Measurements from ENCODE around the gene CSTPP1. TPM values are rescaled to one million over a fixed set of nuclear protein-coding genes. Genes with fewer than 3 reads are reported as not detected.

The CSTPP1 gene
- total RNA-seq, 4 donors from 2014 or later = 31.8 to 42.1 (median 39.1) TPM

DNA sequence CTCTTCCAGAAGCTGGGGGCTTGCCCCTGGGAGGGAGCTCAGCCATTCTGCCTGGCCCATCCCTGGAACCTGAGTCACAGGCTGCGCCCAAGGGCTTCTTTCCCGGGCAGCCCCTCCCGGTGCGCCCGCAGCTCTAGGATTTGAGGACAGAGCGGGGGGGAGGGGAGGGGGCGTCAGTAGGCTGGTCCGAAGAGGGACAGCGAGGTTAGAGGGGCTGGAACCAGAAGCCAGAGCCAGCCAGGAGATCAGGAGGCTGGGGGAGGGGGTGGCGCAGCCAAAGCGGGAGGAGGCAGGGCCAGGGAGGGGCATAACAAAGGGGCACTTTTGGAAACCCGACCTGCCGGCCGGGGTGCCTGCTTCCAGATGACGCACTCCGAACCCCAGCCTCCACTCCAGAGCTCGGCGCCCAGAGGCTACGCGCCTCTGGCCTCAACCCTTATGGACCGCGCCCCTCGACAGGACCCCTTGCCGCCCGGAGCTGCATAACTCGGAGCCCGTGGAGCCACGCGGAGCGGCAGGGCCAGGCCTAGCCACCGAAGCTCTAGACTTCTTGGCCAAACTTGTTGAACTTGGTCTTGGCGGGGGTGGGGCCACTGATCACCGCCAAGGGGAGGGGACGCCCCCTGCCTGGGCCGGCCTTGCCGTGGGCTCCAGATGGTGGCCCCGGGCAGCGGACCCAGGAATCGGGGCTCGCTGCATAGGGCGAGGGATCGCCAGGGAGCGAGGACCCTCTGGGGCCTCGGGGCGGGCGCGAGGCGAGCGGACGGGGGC is 248.9 kb downstream of the CSTPP1 start:
- peak overlapping the region; percentile 63 to 89 (median 70) for H3K27ac ChIP-seq
- no peak for DNase-seq
- H3K9me3 ChIP-seq = no peaks in the 10 kb centered on the region
- H3K36me3 ChIP-seq = no peaks in the 10 kb centered on the region
- H3K27me3 ChIP-seq = peaks cover 0 to 6% of the 10 kb centered on the region in 2 donors
- peak overlapping the region; percentile 61 to 88 (median 77) for H3K4me3 ChIP-seq
- H3K4me1 ChIP-seq = peaks cover 6 to 47% (median 13%) of the 10 kb centered on the region in 4 donors
- TF ChIP-seq, protein P1, sequence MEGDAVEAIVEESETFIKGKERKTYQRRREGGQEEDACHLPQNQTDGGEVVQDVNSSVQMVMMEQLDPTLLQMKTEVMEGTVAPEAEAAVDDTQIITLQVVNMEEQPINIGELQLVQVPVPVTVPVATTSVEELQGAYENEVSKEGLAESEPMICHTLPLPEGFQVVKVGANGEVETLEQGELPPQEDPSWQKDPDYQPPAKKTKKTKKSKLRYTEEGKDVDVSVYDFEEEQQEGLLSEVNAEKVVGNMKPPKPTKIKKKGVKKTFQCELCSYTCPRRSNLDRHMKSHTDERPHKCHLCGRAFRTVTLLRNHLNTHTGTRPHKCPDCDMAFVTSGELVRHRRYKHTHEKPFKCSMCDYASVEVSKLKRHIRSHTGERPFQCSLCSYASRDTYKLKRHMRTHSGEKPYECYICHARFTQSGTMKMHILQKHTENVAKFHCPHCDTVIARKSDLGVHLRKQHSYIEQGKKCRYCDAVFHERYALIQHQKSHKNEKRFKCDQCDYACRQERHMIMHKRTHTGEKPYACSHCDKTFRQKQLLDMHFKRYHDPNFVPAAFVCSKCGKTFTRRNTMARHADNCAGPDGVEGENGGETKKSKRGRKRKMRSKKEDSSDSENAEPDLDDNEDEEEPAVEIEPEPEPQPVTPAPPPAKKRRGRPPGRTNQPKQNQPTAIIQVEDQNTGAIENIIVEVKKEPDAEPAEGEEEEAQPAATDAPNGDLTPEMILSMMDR (IDR thresholded peaks at IDR 0.05) = no peak
- TF ChIP-seq POLR2A (IDR thresholded peaks at IDR 0.05) = no peak

DNA sequence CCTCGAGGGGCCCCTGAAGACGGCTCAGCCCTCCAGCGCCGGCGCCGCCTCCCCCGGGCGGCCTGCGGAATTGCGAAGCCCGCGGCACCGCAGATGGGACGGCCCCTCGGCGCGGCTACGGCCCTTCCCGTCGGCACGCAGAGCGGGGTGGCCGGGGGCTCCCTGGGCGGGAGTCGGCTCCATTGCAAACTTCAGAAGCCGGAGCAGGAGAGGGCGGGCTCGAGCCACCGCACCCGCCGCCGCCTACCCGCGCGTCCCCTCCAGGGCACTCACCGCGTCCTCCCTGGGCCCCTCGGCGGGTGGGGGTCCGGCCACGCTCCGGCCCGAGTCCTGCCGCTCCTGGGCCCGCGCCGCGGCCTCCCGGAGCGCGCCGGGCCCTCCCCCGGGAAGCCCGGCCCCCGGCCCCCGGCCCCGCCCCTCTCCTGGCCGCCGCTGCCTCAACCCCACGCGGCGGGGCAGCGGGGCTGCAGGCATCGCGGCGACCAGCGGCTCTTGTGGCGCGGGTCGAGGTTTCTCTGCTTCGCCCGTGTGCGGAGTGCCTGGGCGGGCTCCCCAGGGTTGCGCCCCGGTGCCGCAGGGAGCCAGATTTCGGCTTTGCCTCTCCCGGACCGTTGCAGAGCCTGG is 249.6 kb downstream of the CSTPP1 start, which contains the start of gene PACSIN3:
Gene PACSIN3 (minus strand): TSS at position 359 of the 624 bp plus-strand sequence. CDS start 3,707 bp downstream, outside the sequence.
- DNase-seq = peak; percentile 34 to 68 (median 54)
- TF ChIP-seq POLR2A (IDR thresholded peaks at IDR 0.05) = no peak
- TF ChIP-seq, protein P1 (IDR thresholded peaks at IDR 0.05) = peak in 3 of 6 experiments; percentile 18 to 36 (median 21)
- Histone ChIP-seq H3K36me3 (no peaks in the 10 kb centered on the region), H3K27me3 (peaks cover 0 to 6% of the 10 kb centered on the region in 2 donors), H3K4me1 (peaks cover 6 to 47% (median 13%) of the 10 kb centered on the region in 4 donors), H3K4me3 (peak within 1 kb of the TSS; percentile 61 to 88 (median 77)), H3K27ac (peak within 1 kb of the TSS; percentile 63 to 89 (median 70)), H3K9me3 (no peaks in the 10 kb centered on the region)

DNA sequence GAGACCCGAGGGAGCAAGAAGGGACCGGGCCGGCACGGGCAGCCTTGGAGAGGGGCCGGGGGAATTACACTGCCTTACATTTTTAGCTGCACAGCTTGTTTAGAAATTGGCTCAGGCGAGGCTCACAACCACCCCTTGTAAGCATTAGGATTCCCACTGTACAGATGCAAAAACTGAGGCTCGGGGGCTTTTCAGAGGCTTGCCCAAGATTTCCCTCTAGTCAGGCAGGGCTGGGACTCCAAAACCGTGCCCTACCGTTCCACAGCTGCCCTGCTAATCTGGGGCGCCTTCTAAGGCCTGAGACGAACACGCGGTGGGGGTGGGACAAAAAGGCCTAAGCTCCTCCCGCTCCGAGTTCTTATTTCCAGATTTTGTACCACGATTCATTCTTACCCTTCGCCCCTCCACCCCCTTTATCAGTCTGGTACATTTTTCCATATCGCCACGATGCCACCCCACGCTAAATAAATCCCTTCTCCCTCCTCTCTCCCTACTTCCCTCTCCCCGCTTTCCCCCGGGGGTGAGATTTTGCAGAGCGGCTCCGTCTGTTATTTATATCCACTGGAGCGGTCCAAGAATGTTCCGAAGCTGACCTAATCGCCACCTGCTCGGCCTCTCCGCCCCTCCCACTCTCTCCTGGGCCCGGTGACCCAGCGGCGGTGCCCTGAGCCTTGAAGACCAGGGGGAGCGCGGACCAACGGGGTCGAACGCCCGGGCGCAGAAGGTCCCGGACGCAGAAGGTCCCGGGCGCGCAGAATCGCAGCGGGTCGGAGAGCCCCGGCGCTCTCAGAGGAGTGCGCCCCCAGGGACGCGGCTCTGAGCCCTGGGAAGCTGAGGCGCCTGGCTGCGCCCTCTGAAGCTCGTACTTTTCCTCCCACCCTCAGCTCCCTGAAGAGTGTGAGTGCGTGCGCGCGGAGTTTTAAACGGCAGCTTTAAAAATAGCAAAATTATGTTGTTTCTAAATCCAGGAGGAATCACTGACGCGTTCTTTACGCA is 250.4 kb downstream of the CSTPP1 start:
- peak overlapping the region; percentile 61 to 88 (median 77) for H3K4me3 ChIP-seq
- H3K27ac ChIP-seq = peak overlapping the region in 3 of 4 donors; percentile 63 to 89 (median 71)
- no peaks in the 10 kb centered on the region for H3K9me3 ChIP-seq
- peaks cover 0 to 6% of the 10 kb centered on the region in 2 donors for H3K27me3 ChIP-seq
- peaks cover 6 to 47% (median 13%) of the 10 kb centered on the region in 4 donors for H3K4me1 ChIP-seq
- no peaks in the 10 kb centered on the region for H3K36me3 ChIP-seq
- no peak for TF ChIP-seq POLR2A (IDR thresholded peaks at IDR 0.05)
- TF ChIP-seq, protein P1 (IDR thresholded peaks at IDR 0.05) = no peak
- DNase-seq = peak in 2 of 3 donors; percentile 42 to 68

DNA sequence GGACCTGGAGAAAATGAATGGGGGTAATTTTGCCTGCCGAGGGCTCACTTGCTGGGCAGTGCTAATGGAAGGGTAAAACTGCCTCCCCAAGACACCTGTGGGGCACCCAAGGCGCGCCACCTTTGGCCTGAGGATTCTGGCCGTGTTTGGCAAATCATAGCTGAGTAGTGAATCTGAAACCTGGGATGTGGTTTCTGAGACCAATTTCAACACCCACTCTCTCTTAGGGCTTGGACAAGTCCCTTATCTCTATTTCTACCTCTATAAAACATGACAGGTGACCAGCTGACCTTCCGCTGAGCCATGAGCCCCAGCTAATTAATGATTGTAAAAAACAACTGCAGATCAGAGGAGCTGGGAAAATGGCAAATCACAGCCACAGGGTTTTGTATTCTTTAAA is 251.2 kb downstream of the CSTPP1 start:
- peak overlapping the region in 2 of 4 donors; percentile 2 to 88 for H3K4me3 ChIP-seq
- peaks cover 0 to 6% of the 10 kb centered on the region in 2 donors for H3K27me3 ChIP-seq
- TF ChIP-seq, protein P1 (IDR thresholded peaks at IDR 0.05) = no peak
- no peak for TF ChIP-seq POLR2A (IDR thresholded peaks at IDR 0.05)
- no peaks in the 10 kb centered on the region for H3K36me3 ChIP-seq
- no peak for DNase-seq
- peak overlapping the region in 2 of 4 donors; percentile 20 to 89 for H3K27ac ChIP-seq
- no peaks in the 10 kb centered on the region for H3K9me3 ChIP-seq
- peaks cover 6 to 47% (median 13%) of the 10 kb centered on the region in 4 donors for H3K4me1 ChIP-seq

DNA sequence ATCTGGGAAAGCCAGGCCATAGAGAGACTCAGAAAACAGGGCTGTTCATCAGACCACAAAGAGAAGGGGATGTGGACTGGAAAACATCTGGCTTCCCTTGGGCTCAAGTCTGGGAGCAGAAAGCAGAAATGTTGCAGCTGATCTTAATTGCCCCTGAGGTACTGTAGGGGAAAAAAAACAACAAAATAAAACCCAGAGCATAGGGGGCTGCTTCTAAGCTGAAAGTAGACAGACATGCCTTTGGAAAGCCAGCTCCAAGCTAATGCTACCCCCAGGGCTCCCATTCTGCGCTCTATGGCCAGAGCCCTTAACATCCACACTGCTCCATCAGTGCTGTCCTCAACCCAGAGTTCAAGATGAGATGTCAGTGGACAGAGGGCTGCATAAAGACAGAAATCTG is 251.7 kb downstream of the CSTPP1 start:
- no peak for TF ChIP-seq POLR2A (IDR thresholded peaks at IDR 0.05)
- TF ChIP-seq, protein P1 (IDR thresholded peaks at IDR 0.05) = no peak
- H3K27ac ChIP-seq = peak overlapping the region in 1 of 4 donors; percentile 89
- H3K4me3 ChIP-seq = no peak overlapping the region
- no peaks in the 10 kb centered on the region for H3K9me3 ChIP-seq
- H3K27me3 ChIP-seq = peaks cover 0 to 6% of the 10 kb centered on the region in 2 donors
- no peaks in the 10 kb centered on the region for H3K36me3 ChIP-seq
- H3K4me1 ChIP-seq = peaks cover 6 to 47% (median 13%) of the 10 kb centered on the region in 4 donors
- no peak for DNase-seq

All from Peyer's patch (tissue), 4 donors.